ENCODE measurements around the gene MFN2. TPM values are rescaled to one million over a fixed set of nuclear protein-coding genes. Genes with fewer than 3 reads are reported as not detected.

The MFN2 gene
- total RNA-seq, 1 experiment from 2014 or later = 43.7 TPM

DNA sequence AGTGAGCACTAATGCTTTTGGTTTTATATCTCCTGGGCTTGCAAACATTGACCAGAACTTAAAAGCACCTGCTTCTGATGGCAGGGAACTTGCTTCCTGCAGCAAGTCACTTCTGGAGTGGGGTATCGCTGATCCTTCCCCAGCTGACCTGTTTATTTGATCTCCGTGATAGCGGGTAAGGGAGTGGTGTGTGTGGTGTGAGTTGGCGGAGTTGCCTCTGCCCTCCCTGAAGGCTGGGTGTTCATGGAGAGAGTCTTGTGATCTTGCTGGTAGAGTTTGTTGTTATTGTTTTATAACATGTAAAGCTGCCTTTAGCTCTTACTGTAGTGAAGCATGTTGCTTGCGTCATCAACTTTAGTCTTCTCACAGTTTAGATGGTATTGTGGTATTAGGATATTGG, 3.9 kb downstream of the MFN2 start:
- Histone ChIP-seq H3K4me3 (no peak overlapping the region), H3K9me3 (no peaks in the 10 kb centered on the region), H3K27me3 (no peaks in the 10 kb centered on the region), H3K36me3 (peaks cover 46% of the 10 kb centered on the region)
- DNase-seq = no peak

DNA sequence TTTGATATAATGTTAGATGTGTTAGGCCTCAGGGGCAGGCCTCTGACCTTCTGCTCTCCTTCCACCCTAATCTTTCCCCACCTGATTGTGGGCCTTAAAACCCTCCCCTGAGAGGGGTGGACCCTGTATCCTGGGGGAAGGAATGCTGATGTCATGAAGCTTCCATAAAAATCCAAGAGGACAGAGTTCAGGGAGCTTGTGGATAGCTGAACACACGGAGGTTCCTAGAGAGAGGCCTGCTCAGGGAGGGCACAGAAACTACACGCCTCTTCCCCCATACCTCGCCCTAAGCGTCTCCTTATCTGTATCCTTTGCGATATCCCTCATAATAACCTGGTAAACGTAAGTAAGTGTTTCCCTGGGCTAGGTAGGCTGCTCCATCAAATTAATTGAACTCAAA, 4.3 kb downstream of the MFN2 start:
- H3K36me3 ChIP-seq = peaks cover 51% of the 10 kb centered on the region
- no peaks in the 10 kb centered on the region for H3K27me3 ChIP-seq
- DNase-seq = no peak
- H3K4me3 ChIP-seq = no peak overlapping the region
- no peaks in the 10 kb centered on the region for H3K9me3 ChIP-seq

DNA sequence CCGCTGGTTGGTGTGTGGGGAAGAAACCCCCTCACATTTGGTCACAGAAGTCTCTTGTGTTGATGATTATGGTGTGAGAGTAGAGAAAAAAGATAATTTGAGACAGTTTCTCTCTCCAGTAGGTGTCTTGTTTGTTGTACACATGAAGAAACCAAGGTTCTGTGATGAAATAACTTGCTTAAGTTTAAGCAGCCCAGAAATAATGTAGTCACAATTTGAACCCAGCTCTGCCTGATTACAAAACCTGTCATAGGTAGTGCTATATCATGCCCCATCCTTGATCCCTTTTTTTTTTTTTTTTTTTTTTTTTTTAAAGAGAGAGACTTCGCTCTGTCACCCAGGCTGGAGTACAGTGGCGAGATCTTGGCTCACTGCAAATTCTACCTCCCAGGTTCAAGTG, 4.9 kb downstream of the MFN2 start:
- Histone ChIP-seq H3K27me3 (no peaks in the 10 kb centered on the region), H3K36me3 (peaks cover 55% of the 10 kb centered on the region), H3K4me3 (no peak overlapping the region), H3K9me3 (no peaks in the 10 kb centered on the region)
- no peak for DNase-seq

DNA sequence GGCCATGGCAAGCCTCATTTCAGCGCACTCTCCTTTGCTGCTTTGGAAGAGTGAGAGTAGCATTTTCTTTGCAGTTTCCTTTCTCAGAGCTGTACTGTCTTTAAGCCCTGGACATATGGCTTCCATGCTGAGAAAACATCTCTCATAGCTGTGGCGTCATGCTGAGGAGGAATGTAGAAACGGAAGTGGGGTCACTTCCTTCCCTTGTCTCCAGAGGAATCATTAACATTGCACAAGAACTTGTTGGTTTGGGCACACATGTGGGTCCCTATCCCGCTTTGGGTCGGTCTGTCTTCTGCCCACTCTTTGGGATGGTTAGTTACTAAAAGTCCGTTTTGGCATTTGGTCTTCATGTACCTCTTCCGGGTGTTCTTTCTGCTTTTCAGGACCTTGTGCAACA, 5.6 kb downstream of the MFN2 start:
- H3K36me3 ChIP-seq = peaks cover 60% of the 10 kb centered on the region
- no peaks in the 10 kb centered on the region for H3K27me3 ChIP-seq
- DNase-seq = no peak
- no peak overlapping the region for H3K4me3 ChIP-seq
- H3K9me3 ChIP-seq = no peaks in the 10 kb centered on the region

DNA sequence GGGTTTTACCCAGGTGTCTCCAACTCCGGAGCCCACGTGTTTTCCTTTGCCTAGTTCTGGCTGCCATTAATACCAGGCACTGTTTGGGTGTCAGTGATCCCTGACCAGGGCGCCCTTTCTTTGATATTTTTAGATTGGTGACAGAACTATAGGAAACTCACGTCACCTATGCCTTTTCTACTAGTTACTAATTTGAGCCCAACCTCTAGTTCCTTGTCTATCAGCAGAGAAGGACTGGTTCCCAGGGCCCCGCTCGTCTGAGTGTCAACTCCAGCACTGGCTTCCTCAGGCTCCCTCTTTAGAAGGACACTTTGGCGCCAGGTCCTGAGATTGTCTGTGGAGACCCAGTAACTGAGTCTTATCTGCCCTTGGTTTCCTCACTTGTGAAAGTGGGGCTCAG, 9.4 kb downstream of the MFN2 start:
- Histone ChIP-seq H3K27me3 (no peaks in the 10 kb centered on the region), H3K36me3 (peaks cover 56% of the 10 kb centered on the region), H3K9me3 (no peaks in the 10 kb centered on the region), H3K4me3 (no peak overlapping the region)
- no peak for DNase-seq

DNA sequence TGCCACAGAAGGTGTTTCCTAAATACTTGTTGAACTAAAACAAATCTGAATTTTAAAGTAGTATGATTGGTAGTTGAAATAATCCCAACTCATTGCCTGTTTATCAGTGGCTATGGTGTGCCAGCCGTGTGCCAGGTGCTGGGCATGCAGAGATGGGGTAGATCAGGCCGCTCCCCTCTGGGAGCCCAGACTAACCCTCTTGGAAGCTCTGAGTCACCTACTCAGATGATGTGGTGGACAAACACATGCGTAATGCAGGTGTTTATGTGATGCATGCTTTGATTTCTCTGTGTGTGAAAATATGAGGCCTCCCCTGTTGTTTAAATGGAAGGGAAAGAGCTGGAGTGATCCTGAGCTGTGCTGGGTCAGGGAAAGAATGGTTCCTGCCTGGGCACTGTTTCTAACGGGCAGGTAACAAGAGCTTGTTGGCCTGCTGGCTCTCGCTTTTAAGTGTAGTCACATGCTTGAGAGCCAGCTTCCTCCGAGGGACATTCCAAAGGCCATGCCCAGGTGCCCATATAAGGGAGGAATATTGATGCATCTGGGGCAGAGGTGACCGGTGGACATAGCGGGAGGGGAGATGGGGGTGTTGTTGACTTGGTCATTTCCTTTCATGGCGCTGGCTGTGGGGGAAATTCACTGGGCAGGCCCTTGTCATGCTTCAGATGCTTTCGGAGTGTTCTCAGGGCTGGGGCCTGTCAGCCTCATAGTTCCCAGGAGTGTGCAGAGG, 10.2 kb downstream of the MFN2 start:
- Histone ChIP-seq H3K36me3 (peaks cover 59% of the 10 kb centered on the region), H3K4me3 (no peak overlapping the region), H3K27me3 (no peaks in the 10 kb centered on the region), H3K9me3 (no peaks in the 10 kb centered on the region)
- no peak for DNase-seq

DNA sequence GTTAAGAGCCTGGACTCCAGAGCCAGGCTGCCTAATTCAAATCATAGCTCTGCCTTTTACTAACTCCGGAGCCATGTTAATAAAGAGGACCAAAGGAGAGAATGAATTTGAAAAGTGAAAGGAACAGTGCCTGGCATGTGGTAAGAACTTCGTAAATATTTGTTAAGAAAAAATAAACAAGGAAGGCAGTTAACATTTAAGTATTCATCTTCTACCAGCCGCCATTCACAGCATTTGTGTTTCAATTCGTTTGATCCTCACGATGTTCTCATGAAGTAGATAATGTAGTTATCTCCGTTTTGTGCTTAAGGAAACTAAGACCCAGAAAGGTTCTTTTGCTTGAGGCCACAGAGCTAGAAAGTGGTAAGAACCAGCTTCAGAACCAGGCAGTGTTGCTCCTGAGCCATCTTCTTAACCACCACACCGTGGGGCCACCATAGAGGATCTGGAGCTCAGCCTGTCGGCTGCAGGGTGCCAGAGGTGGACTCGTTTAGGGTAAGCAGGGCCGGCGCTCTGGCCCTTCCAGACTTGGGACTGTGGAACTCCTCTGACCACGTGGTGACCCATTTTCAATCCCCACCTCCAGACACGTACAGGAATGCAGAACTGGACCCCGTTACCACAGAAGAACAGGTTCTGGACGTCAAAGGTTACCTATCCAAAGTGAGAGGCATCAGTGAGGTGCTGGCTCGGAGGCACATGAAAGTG, 11.9 kb downstream of the MFN2 start:
- Histone ChIP-seq H3K9me3 (no peaks in the 10 kb centered on the region), H3K4me3 (no peak overlapping the region), H3K27me3 (no peaks in the 10 kb centered on the region), H3K36me3 (peaks cover 59% of the 10 kb centered on the region)
- no peak for DNase-seq

DNA sequence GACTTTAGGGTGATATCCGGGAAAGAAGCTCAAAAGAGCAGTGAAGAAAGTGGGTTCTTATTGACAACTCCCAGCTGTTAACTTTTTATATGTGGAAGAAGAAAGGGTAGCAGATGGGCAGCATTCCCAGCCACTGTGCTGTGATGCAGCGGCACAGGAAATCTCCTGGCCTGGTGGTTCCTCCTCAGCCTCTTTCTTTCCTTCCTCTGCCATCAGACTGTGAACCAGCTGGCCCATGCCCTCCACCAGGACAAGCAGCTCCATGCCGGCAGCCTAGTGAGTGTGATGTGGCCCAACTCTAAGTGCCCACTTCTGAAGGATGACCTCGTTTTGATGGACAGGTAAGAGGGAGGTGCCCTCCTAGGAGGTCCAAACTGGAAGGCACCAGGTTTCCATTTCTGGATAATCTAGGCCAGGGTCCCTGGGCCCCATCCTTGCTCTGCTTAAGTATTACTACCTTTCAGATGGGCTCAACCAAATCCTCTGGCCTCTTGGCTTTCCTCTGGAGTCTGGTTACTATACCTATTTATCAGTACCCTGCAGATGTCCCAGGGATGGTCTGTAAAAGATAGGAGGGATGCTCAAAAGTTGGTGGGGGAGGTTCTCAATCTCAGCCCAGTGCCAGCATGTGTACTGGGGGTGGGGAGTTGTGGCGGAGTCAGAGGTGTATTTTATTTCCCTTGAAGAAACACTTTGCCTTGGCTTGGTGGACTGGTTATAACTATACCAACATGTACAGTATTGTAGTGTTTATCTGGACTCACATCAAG, 17.0 kb downstream of the MFN2 start:
- H3K9me3 ChIP-seq = no peaks in the 10 kb centered on the region
- H3K36me3 ChIP-seq = peaks cover 78% of the 10 kb centered on the region
- H3K27me3 ChIP-seq = no peaks in the 10 kb centered on the region
- no peak for DNase-seq
- no peak overlapping the region for H3K4me3 ChIP-seq

DNA sequence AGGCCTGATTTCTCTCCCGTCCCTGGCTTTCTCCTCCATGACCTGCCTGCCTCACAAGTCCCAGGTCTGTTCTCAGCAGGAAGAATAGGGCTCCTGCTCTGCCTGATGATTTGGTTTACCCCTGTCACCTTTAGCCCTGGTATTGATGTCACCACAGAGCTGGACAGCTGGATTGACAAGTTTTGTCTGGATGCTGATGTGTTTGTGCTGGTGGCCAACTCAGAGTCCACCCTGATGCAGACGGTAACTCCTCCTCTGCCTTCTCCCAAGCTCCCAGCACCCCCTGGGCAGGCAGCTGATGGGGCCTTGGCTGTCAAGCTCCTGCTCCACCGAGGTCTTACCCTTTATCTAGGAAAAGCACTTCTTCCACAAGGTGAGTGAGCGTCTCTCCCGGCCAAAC, 18.4 kb downstream of the MFN2 start:
- Histone ChIP-seq H3K36me3 (peaks cover 83% of the 10 kb centered on the region), H3K27me3 (no peaks in the 10 kb centered on the region), H3K9me3 (no peaks in the 10 kb centered on the region), H3K4me3 (no peak overlapping the region)
- DNase-seq = no peak

DNA sequence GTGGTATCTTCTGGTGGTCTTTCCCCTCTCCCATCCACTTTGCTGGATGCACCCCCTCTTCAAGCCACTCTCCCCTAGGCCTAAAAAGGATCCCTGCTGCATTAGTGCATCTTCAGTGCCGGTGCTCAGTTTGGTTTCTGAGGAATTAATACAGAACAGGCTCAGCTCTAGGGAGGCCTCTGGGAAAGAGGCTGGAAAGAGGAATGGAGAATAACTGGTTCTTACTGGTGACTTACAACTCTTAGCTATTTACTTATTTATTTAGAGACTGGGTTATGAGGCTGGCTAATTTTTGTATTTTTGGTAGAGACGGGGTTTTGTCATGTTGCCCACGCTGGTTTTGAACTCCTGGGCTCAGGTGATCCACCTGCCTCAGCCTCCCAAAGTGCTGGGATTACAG, 19.0 kb downstream of the MFN2 start:
- no peaks in the 10 kb centered on the region for H3K27me3 ChIP-seq
- H3K4me3 ChIP-seq = no peak overlapping the region
- DNase-seq = no peak
- no peaks in the 10 kb centered on the region for H3K9me3 ChIP-seq
- H3K36me3 ChIP-seq = peaks cover 83% of the 10 kb centered on the region

DNA sequence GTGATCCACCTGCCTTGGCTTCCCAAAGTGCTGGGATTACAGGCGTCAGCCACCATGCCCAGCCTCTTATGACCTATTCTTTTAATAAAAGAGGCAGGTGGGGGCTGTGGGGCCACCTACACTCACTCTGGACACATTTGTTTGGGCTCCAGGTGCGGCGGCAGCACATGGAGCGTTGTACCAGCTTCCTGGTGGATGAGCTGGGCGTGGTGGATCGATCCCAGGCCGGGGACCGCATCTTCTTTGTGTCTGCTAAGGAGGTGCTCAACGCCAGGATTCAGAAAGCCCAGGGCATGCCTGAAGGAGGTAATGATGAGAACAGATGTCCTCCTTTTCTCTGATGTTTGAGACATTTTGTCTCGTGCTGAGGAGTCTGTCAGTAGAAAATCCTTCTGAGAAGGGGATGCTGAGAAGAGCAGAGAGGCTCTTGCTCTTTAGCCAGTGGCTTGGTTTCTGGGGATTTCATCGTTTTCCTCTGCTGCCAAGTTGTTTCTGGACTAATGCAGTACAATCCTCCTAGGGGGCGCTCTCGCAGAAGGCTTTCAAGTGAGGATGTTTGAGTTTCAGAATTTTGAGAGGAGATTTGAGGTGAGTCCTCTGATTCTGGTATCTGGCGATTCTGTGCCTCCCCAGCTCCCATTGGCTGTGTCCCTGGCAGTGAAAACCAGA, 21.1 kb downstream of the MFN2 start:
- Histone ChIP-seq H3K9me3 (no peaks in the 10 kb centered on the region), H3K27me3 (no peaks in the 10 kb centered on the region), H3K4me3 (no peak overlapping the region), H3K36me3 (peaks cover 89% of the 10 kb centered on the region)
- no peak for DNase-seq

DNA sequence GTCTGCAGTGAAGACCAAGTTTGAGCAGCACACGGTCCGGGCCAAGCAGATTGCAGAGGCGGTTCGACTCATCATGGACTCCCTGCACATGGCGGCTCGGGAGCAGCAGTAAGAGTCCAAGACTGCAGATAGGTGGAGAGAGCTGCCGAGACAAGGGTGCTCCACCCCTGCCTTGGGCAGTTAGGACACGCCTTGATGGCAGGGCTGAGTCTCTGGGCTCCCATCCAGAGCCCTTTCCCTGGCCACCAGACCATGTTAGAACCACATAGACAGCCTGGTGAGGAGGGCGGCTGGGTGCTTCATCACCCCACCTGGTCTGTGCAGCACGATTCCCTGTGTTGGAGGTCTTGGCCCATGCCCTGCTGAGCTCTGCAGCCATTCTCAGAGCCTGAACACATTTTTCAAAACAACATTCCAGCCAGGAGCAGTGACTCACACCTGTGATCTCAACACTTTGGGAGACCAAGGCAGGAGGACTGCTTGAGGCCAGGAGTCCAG, 21.8 kb downstream of the MFN2 start:
- Histone ChIP-seq H3K27me3 (no peaks in the 10 kb centered on the region), H3K9me3 (no peaks in the 10 kb centered on the region), H3K36me3 (peaks cover 90% of the 10 kb centered on the region), H3K4me3 (no peak overlapping the region)
- peak; percentile 64 for DNase-seq

DNA sequence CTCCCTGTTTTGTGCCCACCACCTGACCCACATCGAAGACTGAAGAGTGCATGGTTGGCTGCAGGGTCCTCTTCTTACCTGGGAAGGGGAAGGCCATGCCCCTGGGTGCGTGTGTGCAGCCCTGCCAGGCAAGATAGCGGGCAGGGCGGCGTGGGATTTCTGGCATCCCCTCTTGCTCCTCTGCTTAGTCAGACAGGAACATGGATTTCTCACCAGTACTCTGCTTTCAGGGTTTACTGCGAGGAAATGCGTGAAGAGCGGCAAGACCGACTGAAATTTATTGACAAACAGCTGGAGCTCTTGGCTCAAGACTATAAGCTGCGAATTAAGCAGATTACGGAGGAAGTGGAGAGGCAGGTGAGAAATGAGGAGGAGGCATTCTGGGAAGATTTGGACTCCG, 23.5 kb downstream of the MFN2 start:
- DNase-seq = no peak
- H3K4me3 ChIP-seq = no peak overlapping the region
- no peaks in the 10 kb centered on the region for H3K27me3 ChIP-seq
- H3K36me3 ChIP-seq = peaks cover 86% of the 10 kb centered on the region
- H3K9me3 ChIP-seq = no peaks in the 10 kb centered on the region

DNA sequence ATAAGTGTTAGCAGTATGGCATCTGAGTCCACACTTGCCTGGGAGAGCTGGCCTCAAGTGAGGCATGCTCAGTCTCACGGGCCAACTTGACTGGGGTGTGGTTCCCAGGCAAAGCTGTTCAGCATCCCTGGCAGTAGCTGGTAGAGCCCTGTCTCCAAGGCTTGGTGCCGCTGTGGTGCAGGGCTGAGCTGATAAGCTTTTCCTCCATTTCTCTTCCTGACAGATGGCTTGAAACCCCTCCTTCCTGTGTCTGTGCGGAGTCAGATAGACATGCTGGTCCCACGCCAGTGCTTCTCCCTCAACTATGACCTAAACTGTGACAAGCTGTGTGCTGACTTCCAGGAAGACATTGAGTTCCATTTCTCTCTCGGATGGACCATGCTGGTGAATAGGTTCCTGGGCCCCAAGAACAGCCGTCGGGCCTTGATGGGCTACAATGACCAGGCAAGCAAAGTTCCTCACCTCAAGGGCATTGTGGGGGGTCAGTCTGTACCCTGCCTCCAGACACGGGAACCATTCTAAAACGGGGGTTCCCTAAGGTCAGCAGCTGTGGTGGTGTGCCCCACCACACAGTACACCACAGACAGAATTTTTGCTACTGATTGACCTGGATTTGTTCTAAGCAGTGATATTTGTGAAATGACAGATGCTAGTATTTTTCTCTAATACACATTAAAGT, 25.4 kb downstream of the MFN2 start:
- Histone ChIP-seq H3K9me3 (no peaks in the 10 kb centered on the region), H3K27me3 (no peaks in the 10 kb centered on the region), H3K4me3 (no peak overlapping the region), H3K36me3 (peaks cover 81% of the 10 kb centered on the region)
- no peak for DNase-seq

DNA sequence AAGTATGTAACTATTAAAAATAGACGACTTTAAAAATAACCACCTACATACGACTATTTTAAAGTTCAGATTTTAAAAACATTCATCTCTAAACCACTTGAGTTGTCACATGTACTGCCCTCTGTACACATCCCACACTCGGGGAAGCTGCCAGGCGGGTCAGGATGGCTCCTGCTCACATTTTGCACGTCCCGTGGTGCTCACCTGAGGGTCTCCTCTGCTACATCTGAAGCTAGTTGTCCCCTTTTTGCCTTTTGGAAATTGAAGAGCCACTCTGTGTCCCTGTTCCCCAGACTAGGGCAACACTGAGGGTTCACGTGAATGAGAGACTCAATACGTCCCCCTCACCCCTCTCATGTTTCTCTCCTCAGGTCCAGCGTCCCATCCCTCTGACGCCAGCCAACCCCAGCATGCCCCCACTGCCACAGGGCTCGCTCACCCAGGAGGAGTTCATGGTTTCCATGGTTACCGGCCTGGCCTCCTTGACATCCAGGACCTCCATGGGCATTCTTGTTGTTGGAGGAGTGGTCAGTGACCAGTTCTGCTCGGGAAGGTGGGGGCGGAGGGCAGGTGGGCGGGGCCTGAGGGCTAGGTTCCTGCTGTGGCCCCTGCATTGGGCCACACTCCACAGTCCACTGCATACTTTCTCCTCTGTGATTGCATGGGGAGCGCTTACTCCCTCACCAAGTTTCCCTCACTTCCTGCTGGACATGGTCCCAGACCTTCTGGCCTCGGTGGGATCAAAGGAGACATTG, 26.1 kb downstream of the MFN2 start:
- no peak overlapping the region for H3K4me3 ChIP-seq
- no peaks in the 10 kb centered on the region for H3K27me3 ChIP-seq
- peaks cover 79% of the 10 kb centered on the region for H3K36me3 ChIP-seq
- DNase-seq = no peak
- no peaks in the 10 kb centered on the region for H3K9me3 ChIP-seq

DNA sequence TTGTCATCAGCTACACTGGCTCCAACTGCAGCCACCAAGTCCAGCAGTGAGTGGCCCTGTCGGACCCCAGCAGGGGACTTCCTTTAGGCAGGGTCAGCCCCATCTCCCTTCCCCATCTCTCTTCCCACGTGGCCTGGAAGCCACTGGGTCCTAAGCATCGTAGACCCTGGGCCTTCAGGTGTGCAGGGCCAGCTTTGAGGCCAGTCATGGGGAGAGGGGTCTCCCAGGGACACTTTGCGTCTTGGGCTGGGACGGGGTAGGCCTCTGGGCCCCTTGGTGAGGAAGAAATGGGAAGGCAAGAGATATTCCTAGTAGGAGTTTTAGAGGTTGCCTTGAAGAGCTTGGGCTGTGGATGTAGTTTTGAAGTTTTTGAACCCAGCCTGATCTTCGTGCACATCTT, 27.0 kb downstream of the MFN2 start:
- H3K4me3 ChIP-seq = no peak overlapping the region
- DNase-seq = no peak
- no peaks in the 10 kb centered on the region for H3K9me3 ChIP-seq
- peaks cover 77% of the 10 kb centered on the region for H3K36me3 ChIP-seq
- no peaks in the 10 kb centered on the region for H3K27me3 ChIP-seq

Measured in MG63 (cell line).